Measurements from ENCODE around the gene CHRNA3. TPM values are rescaled to one million over a fixed set of nuclear protein-coding genes. Genes with fewer than 3 reads are reported as not detected.

The CHRNA3 gene
- total and polyA plus RNA-seq, 2 donors (not counting 1 experiment from before 2014, with no cell fraction given), result not detected

DNA sequence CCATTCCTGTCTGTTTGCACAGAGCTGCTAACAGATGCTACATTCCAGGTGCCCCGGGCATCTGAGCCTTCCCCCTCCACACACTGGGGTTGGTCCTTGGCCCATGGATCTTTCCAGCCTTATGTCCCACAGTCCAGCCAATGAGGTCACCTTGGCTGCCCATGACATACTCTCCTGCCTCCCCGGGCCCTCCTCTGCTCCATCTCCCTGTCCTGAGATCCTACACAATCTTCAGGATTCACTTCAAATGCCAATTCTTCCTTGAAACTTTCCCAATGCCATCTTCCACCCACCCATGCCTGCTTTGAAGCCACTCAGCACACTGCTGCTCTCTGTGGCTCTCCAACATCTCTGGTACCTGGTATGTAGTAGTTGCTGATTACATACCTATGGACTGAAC lies 4.3 kb downstream of the CHRNA3 start:
- POLR2A ChIA-PET, result no interaction called here

DNA sequence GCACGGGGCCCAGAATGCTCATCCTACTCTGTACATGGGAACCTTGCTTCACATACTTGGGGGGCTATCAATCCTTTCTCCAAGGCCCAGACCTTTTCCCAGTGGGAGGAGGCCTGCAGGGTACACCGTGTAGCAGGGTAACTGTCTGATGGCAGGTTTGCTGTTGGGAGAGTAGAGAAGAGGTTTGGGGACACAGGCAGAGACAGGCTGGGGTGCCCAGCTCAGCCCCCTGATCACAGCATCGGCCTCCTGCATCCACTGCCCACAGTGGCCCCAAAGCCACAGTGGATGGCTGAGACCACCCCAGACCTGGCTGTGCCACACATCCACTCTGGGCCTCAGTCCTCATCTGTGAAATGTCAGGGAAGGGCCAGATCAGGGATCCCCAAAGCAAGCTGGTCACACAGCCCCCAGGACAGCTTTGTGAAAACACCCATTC lies 5.6 kb downstream of the CHRNA3 start:
- intact Hi-C loops (cut with micrococcal nuclease), result loop anchor here (10.0 kb wide), 1 partner anchor 290 kb away; no protein-coding TSS in a partner anchor
- H3K9ac ChIP-seq (ENCODE audit: low read length), result no peak overlapping the region
- 75% methylated on average over 2 of the region's 3 CpGs for WGBS (ENCODE audit: insufficient coverage)

More for the DNA sequence above, 4.3 kb downstream of the CHRNA3 start:
- peaks cover 4 to 13% of the 10 kb centered on the region in 2 donors for H3K4me1 ChIP-seq (ENCODE audit: control insufficient read depth in 2 of 2, insufficient read depth in 2 of 2, low read length in 2 of 2)
- H3K27ac Mint-ChIP-seq, result no peak overlapping the region
- CTCF ChIA-PET, result interaction anchor here (0.7 to 1.7 kb wide), 4 partner anchors 11 to 135 kb away, joined by 3 to 6 read pairs (median 4); no protein-coding TSS in a partner anchor
- H3K4me3 ChIP-seq (ENCODE audit: control extremely low read depth in 1 of 5, extremely low read depth in 1 of 5, insufficient read depth in 1 of 5, low read depth in 2 of 5, low read length in 4 of 5), result no peak overlapping the region
- intact Hi-C loops (cut with micrococcal nuclease), result loop anchor here (10.0 kb wide), 1 partner anchor 288 kb away; no protein-coding TSS in a partner anchor
- peaks cover 4% of the 10 kb centered on the region for H3K4me1 Mint-ChIP-seq
- no peak for ATAC-seq (ENCODE audit: low read depth)
- no peak overlapping the region for H3K4me2 ChIP-seq (replicated peaks; ENCODE audit: low read depth, low read length, poor library complexity, severe bottlenecking)
- 94% methylated on average over 2 of the region's 2 CpGs for WGBS (ENCODE audit: insufficient coverage)
- H2AFZ ChIP-seq (ENCODE audit: insufficient read depth, low read depth, low read length, poor library complexity, severe bottlenecking), result no peak overlapping the region
- peaks cover 0 to 23% (median 13%) of the 10 kb centered on the region in 4 experiments for H3K27me3 ChIP-seq (replicated peaks in 1 of 4; ENCODE audit: control extremely low read depth in 1 of 4, control insufficient read depth in 3 of 4, insufficient read depth in 4 of 4, low read length in 3 of 4)
- no peaks in the 10 kb centered on the region for H3K36me3 ChIP-seq (replicated peaks in 1 of 2; ENCODE audit: control extremely low read depth in 1 of 2, control insufficient read depth in 1 of 2, extremely low read depth in 1 of 2, insufficient read depth in 2 of 2, low read length in 1 of 2)
- no peak for DNase-seq
- H3K9me3 Mint-ChIP-seq (ENCODE audit: insufficient read depth), result no peaks in the 10 kb centered on the region
- H3K27ac ChIP-seq (ENCODE audit: low read length in 2 of 2), result no peak overlapping the region
- H3K27me3 Mint-ChIP-seq, result peaks cover 19% of the 10 kb centered on the region
- TF ChIP-seq, protein P1, sequence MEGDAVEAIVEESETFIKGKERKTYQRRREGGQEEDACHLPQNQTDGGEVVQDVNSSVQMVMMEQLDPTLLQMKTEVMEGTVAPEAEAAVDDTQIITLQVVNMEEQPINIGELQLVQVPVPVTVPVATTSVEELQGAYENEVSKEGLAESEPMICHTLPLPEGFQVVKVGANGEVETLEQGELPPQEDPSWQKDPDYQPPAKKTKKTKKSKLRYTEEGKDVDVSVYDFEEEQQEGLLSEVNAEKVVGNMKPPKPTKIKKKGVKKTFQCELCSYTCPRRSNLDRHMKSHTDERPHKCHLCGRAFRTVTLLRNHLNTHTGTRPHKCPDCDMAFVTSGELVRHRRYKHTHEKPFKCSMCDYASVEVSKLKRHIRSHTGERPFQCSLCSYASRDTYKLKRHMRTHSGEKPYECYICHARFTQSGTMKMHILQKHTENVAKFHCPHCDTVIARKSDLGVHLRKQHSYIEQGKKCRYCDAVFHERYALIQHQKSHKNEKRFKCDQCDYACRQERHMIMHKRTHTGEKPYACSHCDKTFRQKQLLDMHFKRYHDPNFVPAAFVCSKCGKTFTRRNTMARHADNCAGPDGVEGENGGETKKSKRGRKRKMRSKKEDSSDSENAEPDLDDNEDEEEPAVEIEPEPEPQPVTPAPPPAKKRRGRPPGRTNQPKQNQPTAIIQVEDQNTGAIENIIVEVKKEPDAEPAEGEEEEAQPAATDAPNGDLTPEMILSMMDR (IDR thresholded peaks at IDR 0.05), result no peak
- no peak for TF ChIP-seq EZH2 (IDR thresholded peaks at IDR 0.05; ENCODE audit: borderline replicate concordance, insufficient read depth, low read depth, low read length, poor library complexity, severe bottlenecking)
- no peaks in the 10 kb centered on the region for H4K20me1 ChIP-seq (ENCODE audit: control insufficient read depth, insufficient read depth, low read length, poor library complexity, severe bottlenecking)
- H3K4me3 Mint-ChIP-seq, result no peak overlapping the region
- H3K9me3 ChIP-seq (ENCODE audit: control extremely low read depth in 1 of 3, control insufficient read depth in 2 of 3, insufficient read depth in 1 of 3, low read length in 2 of 3), result no peaks in the 10 kb centered on the region
- no peak overlapping the region for H3K9ac ChIP-seq (ENCODE audit: low read length)
- no peaks in the 10 kb centered on the region for H3K79me2 ChIP-seq (ENCODE audit: control insufficient read depth, insufficient read depth, low read length)

More for the DNA sequence above, 5.6 kb downstream of the CHRNA3 start:
- H4K20me1 ChIP-seq (ENCODE audit: control insufficient read depth, insufficient read depth, low read length, poor library complexity, severe bottlenecking), result no peaks in the 10 kb centered on the region
- no peak overlapping the region for H2AFZ ChIP-seq (ENCODE audit: insufficient read depth, low read depth, low read length, poor library complexity, severe bottlenecking)
- Mint-ChIP-seq H3K4me3 (no peak overlapping the region), H3K9me3 (ENCODE audit: insufficient read depth) (no peaks in the 10 kb centered on the region), H3K27ac (no peak overlapping the region), H3K4me1 (peaks cover 4% of the 10 kb centered on the region), H3K27me3 (peaks cover 14% of the 10 kb centered on the region)
- H3K27ac ChIP-seq (ENCODE audit: low read length in 2 of 2), result no peak overlapping the region
- DNase-seq, result no peak
- ChIA-PET POLR2A (no interaction called here), CTCF (interaction anchor here (0.6 to 1.7 kb wide), 2 partner anchors 136 to 1563 kb away, joined by 3 to 6 read pairs; no protein-coding TSS in a partner anchor)
- H3K4me1 ChIP-seq (ENCODE audit: control insufficient read depth in 2 of 2, insufficient read depth in 2 of 2, low read length in 2 of 2), result peaks cover 4 to 8% of the 10 kb centered on the region in 2 donors
- no peak overlapping the region for H3K4me2 ChIP-seq (replicated peaks; ENCODE audit: low read depth, low read length, poor library complexity, severe bottlenecking)
- H3K79me2 ChIP-seq (ENCODE audit: control insufficient read depth, insufficient read depth, low read length), result no peaks in the 10 kb centered on the region
- no peak overlapping the region for H3K4me3 ChIP-seq (ENCODE audit: control extremely low read depth in 1 of 5, extremely low read depth in 1 of 5, insufficient read depth in 1 of 5, low read depth in 2 of 5, low read length in 4 of 5)
- no peaks in the 10 kb centered on the region for H3K9me3 ChIP-seq (ENCODE audit: control extremely low read depth in 1 of 3, control insufficient read depth in 2 of 3, insufficient read depth in 1 of 3, low read length in 2 of 3)
- no peak for ATAC-seq (ENCODE audit: low read depth)
- H3K36me3 ChIP-seq (replicated peaks in 1 of 2; ENCODE audit: control extremely low read depth in 1 of 2, control insufficient read depth in 1 of 2, extremely low read depth in 1 of 2, insufficient read depth in 2 of 2, low read length in 1 of 2), result no peaks in the 10 kb centered on the region
- no peak for TF ChIP-seq EZH2 (IDR thresholded peaks at IDR 0.05; ENCODE audit: borderline replicate concordance, insufficient read depth, low read depth, low read length, poor library complexity, severe bottlenecking)
- TF ChIP-seq, protein P1 (IDR thresholded peaks at IDR 0.05), result no peak
- H3K27me3 ChIP-seq (replicated peaks in 1 of 4; ENCODE audit: control extremely low read depth in 1 of 4, control insufficient read depth in 3 of 4, insufficient read depth in 4 of 4, low read length in 3 of 4), result peaks cover 0 to 21% (median 13%) of the 10 kb centered on the region in 4 experiments
